Astrocyte (in vitro differentiated cells and primary cell): ENCODE measurements around the gene SPATA17.

ENCODE experiments used
- EZH2 ChIP-seq: IDR thresholded peaks from 2 replicates; pipeline ENCODE4 v1.6.1; 2012; ENCODE audit warnings: mild to moderate bottlenecking, low read length, inconsistent platforms; ENCODE audit not compliant: insufficient read depth
- TF ChIP-seq, protein P1 (sequence below): IDR thresholded peaks from 2 replicates; pipeline ENCODE4 v1.5.1; 2011; ENCODE audit warnings: low read depth, mild to moderate bottlenecking, inconsistent platforms, low read length, moderate library complexity; ENCODE audit not compliant: insufficient read depth

DNA sequence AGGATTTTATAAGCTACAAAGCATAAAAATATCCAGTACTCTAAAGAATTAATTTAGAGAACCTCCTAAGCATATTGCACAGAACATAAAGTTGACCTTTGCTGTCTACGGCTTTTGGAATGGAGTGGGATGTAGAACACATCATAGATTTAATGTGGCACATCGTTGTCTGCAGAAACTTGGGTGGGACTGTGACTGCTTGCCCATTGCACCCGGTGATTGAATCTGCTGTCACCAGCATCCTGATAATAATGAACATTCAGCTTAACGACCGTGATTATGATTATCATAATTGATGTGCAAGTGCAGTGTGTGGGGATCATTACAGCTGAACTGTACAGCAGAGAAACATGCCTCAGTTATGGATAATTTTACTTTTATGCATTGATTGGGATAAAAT is 181.9 kb downstream of the SPATA17 start:
- TF ChIP-seq, protein P1, sequence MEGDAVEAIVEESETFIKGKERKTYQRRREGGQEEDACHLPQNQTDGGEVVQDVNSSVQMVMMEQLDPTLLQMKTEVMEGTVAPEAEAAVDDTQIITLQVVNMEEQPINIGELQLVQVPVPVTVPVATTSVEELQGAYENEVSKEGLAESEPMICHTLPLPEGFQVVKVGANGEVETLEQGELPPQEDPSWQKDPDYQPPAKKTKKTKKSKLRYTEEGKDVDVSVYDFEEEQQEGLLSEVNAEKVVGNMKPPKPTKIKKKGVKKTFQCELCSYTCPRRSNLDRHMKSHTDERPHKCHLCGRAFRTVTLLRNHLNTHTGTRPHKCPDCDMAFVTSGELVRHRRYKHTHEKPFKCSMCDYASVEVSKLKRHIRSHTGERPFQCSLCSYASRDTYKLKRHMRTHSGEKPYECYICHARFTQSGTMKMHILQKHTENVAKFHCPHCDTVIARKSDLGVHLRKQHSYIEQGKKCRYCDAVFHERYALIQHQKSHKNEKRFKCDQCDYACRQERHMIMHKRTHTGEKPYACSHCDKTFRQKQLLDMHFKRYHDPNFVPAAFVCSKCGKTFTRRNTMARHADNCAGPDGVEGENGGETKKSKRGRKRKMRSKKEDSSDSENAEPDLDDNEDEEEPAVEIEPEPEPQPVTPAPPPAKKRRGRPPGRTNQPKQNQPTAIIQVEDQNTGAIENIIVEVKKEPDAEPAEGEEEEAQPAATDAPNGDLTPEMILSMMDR = no peak
- no peak for TF ChIP-seq EZH2
